Vagina (tissue), 2 donors: Measurements from ENCODE around the gene GSTM5.

Source experiments
- POLR2A ChIP-seq, 2 donors: fragments of 450-650 bp; IDR thresholded peaks; one replicate each; pipeline ENCODE4 v1.6.1; 2017; ENCODE audit warnings: antibody characterized with exemption in 2 of 2, mild to moderate bottlenecking in 2 of 2, moderate library complexity in 2 of 2
- TF ChIP-seq, protein P1 (sequence below), 3 experiments: fragments of 450-650 bp in 2 of 3; fragments of 200-600 bp in 1 of 3; sonication (generic) in 1 of 3; IDR thresholded peaks; one replicate each; pipeline ENCODE4 v1.5.1; 2017 to 2019; ENCODE audit warnings: antibody characterized with exemption in 3 of 3, mild to moderate bottlenecking in 2 of 3, moderate library complexity in 2 of 3

DNA sequence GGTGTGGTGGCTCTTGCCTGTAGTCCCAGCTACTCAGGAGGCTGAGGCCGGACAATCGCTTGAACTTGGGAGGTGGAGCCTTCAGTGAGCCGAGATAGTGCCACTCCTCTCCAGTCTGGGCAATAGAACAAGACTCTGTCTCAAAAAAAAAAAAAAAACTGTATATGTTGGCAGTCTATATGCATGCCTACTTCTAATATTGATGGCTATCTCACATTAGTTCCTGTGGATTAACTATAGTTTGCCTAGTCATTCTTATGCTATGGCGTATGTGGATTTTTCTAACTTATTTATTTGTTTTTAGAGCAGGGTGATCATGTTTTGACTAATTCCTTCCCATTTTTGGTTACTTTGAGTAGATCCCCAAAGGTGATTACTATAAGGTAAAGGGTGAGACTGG, 15.0 kb upstream of the GSTM5 start:
- TF ChIP-seq, protein P1, sequence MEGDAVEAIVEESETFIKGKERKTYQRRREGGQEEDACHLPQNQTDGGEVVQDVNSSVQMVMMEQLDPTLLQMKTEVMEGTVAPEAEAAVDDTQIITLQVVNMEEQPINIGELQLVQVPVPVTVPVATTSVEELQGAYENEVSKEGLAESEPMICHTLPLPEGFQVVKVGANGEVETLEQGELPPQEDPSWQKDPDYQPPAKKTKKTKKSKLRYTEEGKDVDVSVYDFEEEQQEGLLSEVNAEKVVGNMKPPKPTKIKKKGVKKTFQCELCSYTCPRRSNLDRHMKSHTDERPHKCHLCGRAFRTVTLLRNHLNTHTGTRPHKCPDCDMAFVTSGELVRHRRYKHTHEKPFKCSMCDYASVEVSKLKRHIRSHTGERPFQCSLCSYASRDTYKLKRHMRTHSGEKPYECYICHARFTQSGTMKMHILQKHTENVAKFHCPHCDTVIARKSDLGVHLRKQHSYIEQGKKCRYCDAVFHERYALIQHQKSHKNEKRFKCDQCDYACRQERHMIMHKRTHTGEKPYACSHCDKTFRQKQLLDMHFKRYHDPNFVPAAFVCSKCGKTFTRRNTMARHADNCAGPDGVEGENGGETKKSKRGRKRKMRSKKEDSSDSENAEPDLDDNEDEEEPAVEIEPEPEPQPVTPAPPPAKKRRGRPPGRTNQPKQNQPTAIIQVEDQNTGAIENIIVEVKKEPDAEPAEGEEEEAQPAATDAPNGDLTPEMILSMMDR (IDR thresholded peaks at IDR 0.05): no peak
- no peak for TF ChIP-seq POLR2A (IDR thresholded peaks at IDR 0.05)
